HCT116 (cell line): ENCODE measurements around the gene OBSL1. TPM values are rescaled to one million over a fixed set of nuclear protein-coding genes. Genes with fewer than 3 reads are reported as not detected.

Experiments
- ATAC-seq: fragments of 200-7000 bp; cut with Tn5 transposase; 2 replicates; pipeline ENCODE4 v1.9.1; 2020; ENCODE audit warnings: mild to moderate bottlenecking, moderate library complexity
- BruUV-seq: library from RNA; stranded (reverse); fragments of 400-500 nt; replicated peaks from 2 replicates; lab custom pipeline; 2021; lab: Mats Ljungman, UMichigan
- CTCF ChIA-PET: fragments of 300-600 bp; sonication (Branson Sonifier 250); formaldehyde crosslinking; loops from one replicate; lab custom pipeline; 2021; ENCODE audit warnings: antibody characterized with exemption; lab: Charles Lee
- POLR2A ChIA-PET: fragments of 300-600, 350-600 bp; sonication (Branson Sonifier 250); formaldehyde crosslinking; loops from one replicate; lab custom pipeline; 2021; ENCODE audit warnings: antibody characterized with exemption; lab: Charles Lee
- RAD21 ChIA-PET, 2 experiments: fragments of 300-600 bp; sonication (Branson Sonifier 250); formaldehyde crosslinking; loops; one replicate each; lab custom pipeline; 2023; ENCODE audit warnings: low total read pairs in 2 of 2; ENCODE audit not compliant: uncharacterized antibody in 2 of 2, unreplicated experiment in 2 of 2, low non-redundant PET in 1 of 2; lab: Charles Lee
- DNase-seq: peaks from one replicate; pipeline ENCODE4 v3.0.0-alpha.2; 2010; ENCODE audit warnings: low read depth, low spot score
- H2AFZ ChIP-seq: fragments of 200-600 bp; shearing (Covaris generic), sonication (generic); 2 replicates; pipeline ENCODE4 v1.6.1; 2017; ENCODE audit warnings: low read depth, mixed run types, mixed read lengths, antibody characterized with exemption, low read length; ENCODE audit not compliant: poor library complexity, severe bottlenecking
- H3K27ac ChIP-seq: 2 replicates; pipeline ENCODE4 v1.5.1; 2012; ENCODE audit warnings: low read depth, low read length
- H3K27me3 ChIP-seq: fragments of 200-600 bp; sonication (generic); 2 replicates; pipeline ENCODE4 v1.6.1; 2016; ENCODE audit warnings: mixed run types, low read length, mixed read lengths; ENCODE audit not compliant: insufficient read depth
- H3K36me3 ChIP-seq, 2 experiments: fragments of 200-500 bp in 1 of 2; fragments of 200-600 bp in 1 of 2; sonication (Bioruptor generic) in 1 of 2; sonication (generic) in 1 of 2; 2 replicates each; pipeline versions ENCODE4 v1.5.1 to v1.6.1; 2014 to 2016; ENCODE audit warnings: low read length in 2 of 2, inconsistent platforms in 1 of 2, mixed read lengths in 1 of 2, mixed run types in 1 of 2; ENCODE audit not compliant: insufficient read depth in 2 of 2, control insufficient read depth in 1 of 2
- H3K4me1 ChIP-seq, 2 experiments: fragments of 200-600 bp in 1 of 2; sonication (generic) in 1 of 2; 2 replicates each; pipeline versions ENCODE4 v1.5.1 to v1.6.1; 2012 to 2017; ENCODE audit warnings: low read length in 2 of 2, inconsistent platforms in 1 of 2, mild to moderate bottlenecking in 1 of 2, mixed read lengths in 1 of 2, mixed run types in 1 of 2, moderate library complexity in 1 of 2; ENCODE audit not compliant: insufficient read depth in 2 of 2, control insufficient read depth in 1 of 2
- H3K4me2 ChIP-seq: fragments of 200-600 bp; sonication (generic); 2 replicates; pipeline ENCODE4 v1.6.1; 2017; ENCODE audit warnings: mixed run types, low read length, mixed read lengths
- H3K4me3 ChIP-seq, 2 experiments: fragments of 200-600 bp in 1 of 2; sonication (generic) in 1 of 2; replicated peaks in 1 of 2; 2 replicates each; pipeline ENCODE4 v1.5.1; 2011 to 2016; ENCODE audit warnings: low read length in 2 of 2, control low read depth in 1 of 2, low read depth in 1 of 2, mild to moderate bottlenecking in 1 of 2, mixed read lengths in 1 of 2, mixed run types in 1 of 2
- H3K79me2 ChIP-seq: fragments of 200-600 bp; sonication (generic); 2 replicates; pipeline ENCODE4 v1.6.1; 2017; ENCODE audit warnings: mild to moderate bottlenecking, mixed run types, low read length, moderate library complexity, mixed read lengths; ENCODE audit not compliant: insufficient read depth
- H3K9ac ChIP-seq: fragments of 200-600 bp; sonication (generic); 2 replicates; pipeline ENCODE4 v1.6.1; 2016; ENCODE audit warnings: low read length, mixed read lengths
- H3K9me2 ChIP-seq: fragments of 200-600 bp; sonication (generic), shearing (Covaris generic); 2 replicates; pipeline ENCODE4 v1.6.1; 2017; ENCODE audit warnings: mixed run types, mild to moderate bottlenecking, moderate library complexity; ENCODE audit not compliant: insufficient read depth
- H3K9me3 ChIP-seq, 2 experiments: fragments of 200-500 bp in 1 of 2; fragments of 200-600 bp in 1 of 2; sonication (Bioruptor generic) in 1 of 2; sonication (generic) in 1 of 2; 2 replicates each; pipeline ENCODE4 v1.6.1; 2014 to 2017; ENCODE audit warnings: low read length in 2 of 2, mixed read lengths in 2 of 2, inconsistent platforms in 1 of 2, low read depth in 1 of 2, mild to moderate bottlenecking in 1 of 2, mixed run types in 1 of 2, moderate library complexity in 1 of 2; ENCODE audit not compliant: control insufficient read depth in 1 of 2, insufficient read depth in 1 of 2
- H4K20me1 ChIP-seq: fragments of 200-600 bp; sonication (generic), shearing (Covaris generic); 2 replicates; pipeline ENCODE4 v1.6.1; 2017; ENCODE audit warnings: mixed run types, mild to moderate bottlenecking, moderate library complexity; ENCODE audit not compliant: insufficient read depth
- CBX3 ChIP-seq: IDR thresholded peaks from 2 replicates; pipeline ENCODE4 v1.6.1; 2012; ENCODE audit warnings: low read depth
- FOSL1 ChIP-seq: IDR thresholded peaks from 2 replicates; pipeline ENCODE4 v1.6.1; 2012; ENCODE audit warnings: low read depth
- JUND ChIP-seq: IDR thresholded peaks from 2 replicates; pipeline ENCODE4 v1.6.1; 2012
- MAX ChIP-seq: IDR thresholded peaks from 2 replicates; pipeline ENCODE4 v1.6.1; 2012
- POLR2AphosphoS5 ChIP-seq: IDR thresholded peaks from 2 replicates; pipeline ENCODE4 v1.6.1; 2011; ENCODE audit warnings: mild to moderate bottlenecking, low read depth, low read length, moderate library complexity
- RAD21 ChIP-seq: IDR thresholded peaks from 2 replicates; pipeline ENCODE4 v1.6.1; 2012; ENCODE audit warnings: low read depth, mild to moderate bottlenecking
- REST ChIP-seq: IDR thresholded peaks from 2 replicates; pipeline ENCODE4 v1.6.1; 2012; ENCODE audit warnings: low read depth
- SIN3A ChIP-seq: IDR thresholded peaks from 2 replicates; pipeline ENCODE4 v1.6.1; 2012; ENCODE audit warnings: low read depth
- TCF7L2 ChIP-seq: IDR thresholded peaks from 2 replicates; pipeline ENCODE4 v1.7.0; 2011; ENCODE audit warnings: borderline replicate concordance, inconsistent platforms; ENCODE audit not compliant: insufficient read depth, insufficient read length; ENCODE audit errors: extremely low read depth
- ZBTB33 ChIP-seq: IDR thresholded peaks from 2 replicates; pipeline ENCODE4 v1.6.1; 2011; ENCODE audit warnings: mild to moderate bottlenecking, low read length, moderate library complexity; ENCODE audit not compliant: insufficient replicate concordance; ENCODE audit errors: extremely low read depth
- ZFX ChIP-seq: fragments of 450-650 bp; IDR thresholded peaks from 2 replicates; pipeline ENCODE4 v1.6.1; 2017
- ZNF274 ChIP-seq: fragments of 200-500 bp; sonication (Bioruptor generic); IDR thresholded peaks from 2 replicates; pipeline ENCODE4 v1.6.1; 2014; ENCODE audit warnings: mild to moderate bottlenecking, low read depth, low read length, inconsistent platforms
- intact Hi-C: fragments of 100-400 bp; cut with micrococcal nuclease; formaldehyde crosslinking; loops from 2 replicates; pipeline ENCODE4 v1.10.0; 2022
- total RNA-seq: library from RNA; stranded (reverse); gene quantifications from one replicate; pipeline ENCODE4 v1.2.1, GENCODE V29; 2021; ENCODE audit not compliant: unreplicated experiment

The OBSL1 gene
- total RNA-seq, 1 experiment from 2014 or later: 45.2 TPM

- ChIA-PET POLR2A (no interaction called here), CTCF (interaction anchor here (1.3 kb wide), 1 partner anchor 48 kb away, joined by 3 read pairs; no protein-coding TSS in a partner anchor), RAD21 (no interaction called here)
- no peak overlapping the region for H3K4me3 ChIP-seq
- no peaks in the 10 kb centered on the region for H3K79me2 ChIP-seq
- H4K20me1 ChIP-seq: no peaks in the 10 kb centered on the region
- intact Hi-C loops: no loop called here
- H3K9me2 ChIP-seq: no peaks in the 10 kb centered on the region
- ATAC-seq: no peak
- BruUV-seq: no TSS peak
- no peak overlapping the region for H3K4me2 ChIP-seq
- peaks cover 3 to 4% of the 10 kb centered on the region in 2 experiments; a peak in 3 of 4 replicates for H3K36me3 ChIP-seq
- no peaks in the 10 kb centered on the region for H3K4me1 ChIP-seq
- no peak overlapping the region for H3K27ac ChIP-seq
- TF ChIP-seq FOSL1: no peak
- no peak for TF ChIP-seq MAX
- no peak for TF ChIP-seq ZBTB33
- no peak for TF ChIP-seq CBX3
- no peak overlapping the region for H2AFZ ChIP-seq
- DNase-seq: no peak
- H3K9ac ChIP-seq: no peak overlapping the region
- H3K27me3 ChIP-seq: no peaks in the 10 kb centered on the region
- H3K9me3 ChIP-seq: no peaks in the 10 kb centered on the region
Measured at GRCh38 chr2:219608399-219608964, 37.1 kb upstream of the OBSL1 start.

- ChIA-PET RAD21 (no interaction called here), POLR2A (no interaction called here), CTCF (interaction anchor here (1.3 kb wide), 1 partner anchor 48 kb away, joined by 3 read pairs; no protein-coding TSS in a partner anchor)
- intact Hi-C loops: no loop called here
- ATAC-seq: no peak
- TF ChIP-seq ZFX: no peak
- TF ChIP-seq ZNF274: no peak
- TF ChIP-seq TCF7L2: no peak
- TF ChIP-seq REST: no peak
- TF ChIP-seq MAX: no peak
- no peak for TF ChIP-seq POLR2AphosphoS5
- TF ChIP-seq FOSL1: no peak
- no peak for TF ChIP-seq RAD21
- TF ChIP-seq JUND: no peak
- no peak for TF ChIP-seq SIN3A
- Histone ChIP-seq H3K27ac (no peak overlapping the region), H3K9me2 (no peaks in the 10 kb centered on the region), H3K36me3 (peaks cover 3 to 4% of the 10 kb centered on the region in 2 experiments; a peak in 3 of 4 replicates), H2AFZ (no peak overlapping the region), H3K4me1 (no peaks in the 10 kb centered on the region), H4K20me1 (no peaks in the 10 kb centered on the region), H3K4me3 (no peak overlapping the region), H3K27me3 (no peaks in the 10 kb centered on the region), H3K4me2 (no peak overlapping the region), H3K79me2 (no peaks in the 10 kb centered on the region), H3K9ac (no peak overlapping the region), H3K9me3 (no peaks in the 10 kb centered on the region)
- BruUV-seq: no TSS peak
- DNase-seq: no peak
Measured at GRCh38 chr2:219607931-219608330, 36.6 kb upstream of the OBSL1 start.
